Esophagus mucosa (tissue), 1 donor: Measurements from ENCODE around the gene CLEC9A. TPM values are rescaled to one million over a fixed set of nuclear protein-coding genes. Genes with fewer than 3 reads are reported as not detected.
A peak's percentile ranks its signal among the peaks of the same experiment; 100 is the strongest.

Experiments
- ATAC-seq: fragments of 200-7000 bp; cut with Tn5 transposase; one replicate; pipeline ENCODE4 v1.9.1; 2020
- total RNA-seq: library from RNA; stranded (reverse); gene quantifications from one replicate; pipeline ENCODE4 v1.2.4, GENCODE V29; 2023
- donor health status: DM: yes; HTN: yes; CAD: no.

The CLEC9A gene
- total RNA-seq, 1 donor from 2014 or later: not detected

- ATAC-seq: no peak
Observed at GRCh38 chr12:10113075-10113474, 82.6 kb downstream of the CLEC9A start.

- peak; percentile 53 for ATAC-seq
Observed at GRCh38 chr12:10113920-10114319, 83.4 kb downstream of the CLEC9A start.

- ATAC-seq: no peak
Observed at GRCh38 chr12:10115311-10115710, 84.8 kb downstream of the CLEC9A start.

Other genes starting within 250 kb of the CLEC9A start
- 0.36 TPM for gene KLRF1, start 203.2 kb upstream of the CLEC9A start, total RNA-seq
- gene CLEC2B, start 161.3 kb upstream of the CLEC9A start, total RNA-seq: 13.0 TPM
- gene KLRF2, start 149.2 kb upstream of the CLEC9A start, total RNA-seq: not detected
- not detected for gene CLEC2A, start 98.3 kb upstream of the CLEC9A start, total RNA-seq
- 0.36 TPM for gene CLEC12A, start 59.3 kb upstream of the CLEC9A start, total RNA-seq
- not detected for gene CLEC1B, start 31.6 kb upstream of the CLEC9A start, total RNA-seq
- not detected for gene CLEC12B, start 20.1 kb upstream of the CLEC9A start, total RNA-seq
- gene CLEC1A, start 68.3 kb downstream of the CLEC9A start, total RNA-seq: 0.68 TPM
- 22.3 TPM for gene CLEC7A, start 99.5 kb downstream of the CLEC9A start, total RNA-seq
- 0.24 TPM for gene OLR1, start 141.4 kb downstream of the CLEC9A start, total RNA-seq
- gene TMEM52B, start 148.3 kb downstream of the CLEC9A start, total RNA-seq: not detected
- 8.1 TPM for gene GABARAPL1, start 182.2 kb downstream of the CLEC9A start, total RNA-seq